Mesenchymal stem cell (in vitro differentiated cells and primary cell): Measurements from ENCODE around the gene RBM22.

ENCODE experiments used
- DNase-seq: peaks from one replicate; pipeline ENCODE4 v3.0.0-alpha.2; 2013
- H2AFZ ChIP-seq: one replicate; pipeline ENCODE4 v1.6.1; 2013; ENCODE audit warnings: low read depth, mild to moderate bottlenecking, control low read depth, inconsistent platforms, low read length, moderate library complexity
- H2AK5ac ChIP-seq: 2 replicates; pipeline ENCODE4 v1.6.1; 2013; ENCODE audit warnings: low read length, moderate library complexity, mild to moderate bottlenecking, inconsistent platforms; ENCODE audit not compliant: severe bottlenecking
- H2BK120ac ChIP-seq: one replicate; pipeline ENCODE4 v1.6.1; 2013; ENCODE audit warnings: low read depth, mild to moderate bottlenecking, inconsistent platforms, low read length, moderate library complexity
- H2BK12ac ChIP-seq, 2 experiments: one replicate each; pipeline ENCODE4 v1.6.1; 2013; ENCODE audit warnings: inconsistent platforms in 2 of 2, low read length in 2 of 2, mild to moderate bottlenecking in 2 of 2, moderate library complexity in 2 of 2, control low read depth in 1 of 2
- H2BK15ac ChIP-seq: one replicate; pipeline ENCODE4 v1.6.1; 2013; ENCODE audit warnings: mild to moderate bottlenecking, low read depth, inconsistent platforms; ENCODE audit not compliant: poor library complexity, severe bottlenecking
- H2BK5ac ChIP-seq: 2 replicates; pipeline ENCODE4 v1.6.1; 2013; ENCODE audit warnings: low read depth, mild to moderate bottlenecking, low read length, control low read depth, inconsistent platforms; ENCODE audit not compliant: poor library complexity, severe bottlenecking
- H3K14ac ChIP-seq, 2 experiments: one replicate each; pipeline ENCODE4 v1.6.1; 2013; ENCODE audit warnings: inconsistent platforms in 2 of 2, low read length in 2 of 2, control low read depth in 1 of 2, mild to moderate bottlenecking in 1 of 2, moderate library complexity in 1 of 2
- H3K18ac ChIP-seq, 2 experiments: one replicate each; pipeline ENCODE4 v1.6.1; 2013; ENCODE audit warnings: inconsistent platforms in 2 of 2, low read length in 2 of 2, control low read depth in 1 of 2, low read depth in 1 of 2, mild to moderate bottlenecking in 1 of 2
- H3K23ac ChIP-seq, 2 experiments: one replicate each; pipeline ENCODE4 v1.6.1; 2013; ENCODE audit warnings: inconsistent platforms in 2 of 2, low read length in 2 of 2, mild to moderate bottlenecking in 2 of 2, moderate library complexity in 2 of 2, control low read depth in 1 of 2
- H3K27ac ChIP-seq: 2 replicates; pipeline ENCODE4 v1.5.1; 2013; ENCODE audit warnings: mild to moderate bottlenecking, moderate library complexity, low read length, control low read depth, inconsistent platforms; ENCODE audit not compliant: poor library complexity, severe bottlenecking
- H3K27me3 ChIP-seq, 2 experiments: 2 replicates each; pipeline versions ENCODE4 v1.6.1 to v1.7.0; 2013; ENCODE audit warnings: low read length in 2 of 2, mild to moderate bottlenecking in 2 of 2, moderate library complexity in 2 of 2, control low read depth in 1 of 2, inconsistent platforms in 1 of 2; ENCODE audit not compliant: control insufficient read depth in 1 of 2, insufficient read depth in 1 of 2
- H3K36me3 ChIP-seq, 2 experiments: 2 replicates each; pipeline versions ENCODE4 v1.6.1 to v1.7.0; 2013; ENCODE audit warnings: low read length in 2 of 2, control low read depth in 1 of 2, inconsistent platforms in 1 of 2, low read depth in 1 of 2, mild to moderate bottlenecking in 1 of 2; ENCODE audit not compliant: insufficient read depth in 2 of 2, control insufficient read depth in 1 of 2
- H3K4ac ChIP-seq, 2 experiments: one replicate each; pipeline ENCODE4 v1.6.1; 2013; ENCODE audit warnings: inconsistent platforms in 2 of 2, low read length in 2 of 2, mild to moderate bottlenecking in 2 of 2, moderate library complexity in 2 of 2, control low read depth in 1 of 2, low read depth in 1 of 2
- H3K4me1 ChIP-seq: 2 replicates; pipeline ENCODE4 v1.6.1; 2013; ENCODE audit warnings: low read depth, low read length, control low read depth; ENCODE audit not compliant: control insufficient read depth, insufficient read depth
- H3K4me2 ChIP-seq: 2 replicates; pipeline ENCODE4 v1.6.1; 2013; ENCODE audit warnings: low read length, mild to moderate bottlenecking, inconsistent platforms; ENCODE audit not compliant: poor library complexity, severe bottlenecking
- H3K4me3 ChIP-seq, 2 experiments: 2 replicates each; pipeline versions ENCODE4 v1.5.1 to v1.7.0; 2013; ENCODE audit warnings: low read length in 2 of 2, mild to moderate bottlenecking in 2 of 2, control low read depth in 1 of 2, low read depth in 1 of 2; ENCODE audit not compliant: insufficient read depth in 1 of 2
- H3K79me1 ChIP-seq: replicated peaks from 2 replicates; pipeline ENCODE4 v1.6.1; 2013; ENCODE audit warnings: mild to moderate bottlenecking, control low read depth, low read length, inconsistent platforms; ENCODE audit not compliant: poor library complexity, severe bottlenecking
- H3K9ac ChIP-seq: 2 replicates; pipeline ENCODE4 v1.7.0; 2013; ENCODE audit warnings: mild to moderate bottlenecking, low read length, moderate library complexity
- H3K9me3 ChIP-seq: 2 replicates; pipeline ENCODE4 v1.7.0; 2013; ENCODE audit warnings: mild to moderate bottlenecking, low read length; ENCODE audit not compliant: control insufficient read depth
- H4K8ac ChIP-seq: one replicate; pipeline ENCODE4 v1.6.1; 2013; ENCODE audit warnings: inconsistent platforms, mild to moderate bottlenecking, low read length, moderate library complexity
- H4K91ac ChIP-seq: one replicate; pipeline ENCODE4 v1.6.1; 2013; ENCODE audit warnings: mild to moderate bottlenecking, low read length, inconsistent platforms
- WGBS: methylation state at CpG from one replicate; pipeline ENCODE4 v1.1.7; 2013; ENCODE audit warnings: mixed read lengths; 5-methylcytosine and 5-hydroxymethylcytosine counted together

RBM22 gene

DNA sequence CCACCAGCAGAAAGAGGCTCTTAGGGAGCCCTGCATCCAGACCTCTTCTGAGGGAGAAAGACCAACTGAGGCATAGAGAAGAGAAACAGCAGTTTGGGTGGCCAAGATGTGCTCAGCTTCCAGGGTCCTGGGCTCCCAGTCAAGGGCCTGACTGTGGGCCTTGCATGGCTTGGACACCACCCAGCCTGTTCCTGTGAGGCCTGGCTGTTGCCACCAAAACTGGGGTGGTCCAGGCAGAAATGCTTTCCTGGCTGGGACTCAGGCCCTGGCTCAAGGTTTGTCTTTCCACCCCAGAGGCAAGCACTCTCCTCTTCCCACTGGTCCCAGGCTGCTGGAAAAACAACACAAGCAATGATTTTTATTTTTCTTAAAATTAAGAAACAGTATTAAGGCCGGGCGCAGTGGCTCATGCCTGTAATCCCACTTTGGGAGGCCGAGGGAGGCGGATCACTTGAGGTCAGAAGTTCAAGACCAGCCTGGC is 26.5 kb downstream of the RBM22 start:
- Histone ChIP-seq H3K27ac (peak overlapping the region; percentile 89), H3K4me1 (peaks cover 29% of the 10 kb centered on the region), H3K4me3 (peak overlapping the region in 1 of 2 experiments; percentile 24), H3K18ac (peak overlapping the region; percentile 72 to 86), H2AK5ac (peak overlapping the region; percentile 89), H2BK15ac (no peak overlapping the region), H3K9ac (peak overlapping the region; percentile 31), H3K4ac (no peak overlapping the region), H3K14ac (peak overlapping the region in 1 of 2 experiments; percentile 89), H2BK5ac (peak overlapping the region; percentile 69), H3K79me1 (peaks cover 2% of the 10 kb centered on the region), H4K8ac (peak overlapping the region; percentile 35), H3K4me2 (peak overlapping the region; percentile 13), H2BK120ac (no peak overlapping the region), H3K27me3 (peaks cover 0 to 6% of the 10 kb centered on the region in 2 experiments), H2AFZ (no peak overlapping the region), H2BK12ac (peak overlapping the region in 1 of 2 experiments; percentile 68), H3K36me3 (peaks cover 0 to 7% of the 10 kb centered on the region in 2 experiments), H3K23ac (no peak overlapping the region), H4K91ac (peak overlapping the region; percentile 73), H3K9me3 (no peaks in the 10 kb centered on the region)
- no peak for DNase-seq
- 97% methylated on average over 4 of the region's 4 CpGs for WGBS

DNA sequence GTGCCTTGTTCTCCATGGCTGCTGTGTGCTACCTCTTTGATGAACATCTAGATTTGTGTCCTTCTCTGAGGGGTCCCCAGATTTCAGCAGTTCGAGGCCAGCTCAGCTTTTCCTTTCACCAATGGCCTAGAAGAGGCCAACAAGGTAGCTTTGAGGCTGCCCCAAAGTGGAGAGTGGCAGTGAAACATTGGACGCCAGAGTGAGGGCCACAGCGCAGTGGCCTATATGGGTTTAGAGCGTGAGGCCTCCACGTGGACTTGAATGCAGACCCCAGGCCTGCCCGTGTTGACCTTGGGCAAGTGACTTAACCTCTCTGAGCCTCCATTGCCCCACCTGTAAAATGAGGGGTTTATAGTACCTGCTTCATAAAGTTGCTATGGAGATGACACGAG is 28.0 kb downstream of the RBM22 start:
- H2BK5ac ChIP-seq, result no peak overlapping the region
- peak overlapping the region; percentile 67 for H4K8ac ChIP-seq
- H2BK12ac ChIP-seq, result peak overlapping the region in 1 of 2 experiments; percentile 55
- no peak overlapping the region for H2AFZ ChIP-seq
- peak overlapping the region; percentile 25 for H2AK5ac ChIP-seq
- peak overlapping the region; percentile 58 to 72 for H3K18ac ChIP-seq
- no peak overlapping the region for H2BK120ac ChIP-seq
- peak overlapping the region; percentile 75 for H3K9ac ChIP-seq
- H3K36me3 ChIP-seq, result peaks cover 0 to 7% of the 10 kb centered on the region in 2 experiments
- H3K14ac ChIP-seq, result peak overlapping the region in 1 of 2 experiments; percentile 80
- peak overlapping the region in 1 of 2 experiments; percentile 80 for H3K4me3 ChIP-seq
- H3K4me2 ChIP-seq, result peak overlapping the region; percentile 85
- no peak overlapping the region for H4K91ac ChIP-seq
- H3K9me3 ChIP-seq, result no peaks in the 10 kb centered on the region
- no peak for DNase-seq
- peak overlapping the region in 1 of 2 experiments; percentile 38 for H3K4ac ChIP-seq
- H3K27ac ChIP-seq, result peak overlapping the region; percentile 3
- H3K79me1 ChIP-seq, result peaks cover 2% of the 10 kb centered on the region
- H2BK15ac ChIP-seq, result no peak overlapping the region
- peaks cover 29% of the 10 kb centered on the region for H3K4me1 ChIP-seq
- no peak overlapping the region for H3K23ac ChIP-seq
- 84% methylated on average over 7 of the region's 7 CpGs for WGBS
- H3K27me3 ChIP-seq, result peaks cover 0 to 6% of the 10 kb centered on the region in 2 experiments

DNA sequence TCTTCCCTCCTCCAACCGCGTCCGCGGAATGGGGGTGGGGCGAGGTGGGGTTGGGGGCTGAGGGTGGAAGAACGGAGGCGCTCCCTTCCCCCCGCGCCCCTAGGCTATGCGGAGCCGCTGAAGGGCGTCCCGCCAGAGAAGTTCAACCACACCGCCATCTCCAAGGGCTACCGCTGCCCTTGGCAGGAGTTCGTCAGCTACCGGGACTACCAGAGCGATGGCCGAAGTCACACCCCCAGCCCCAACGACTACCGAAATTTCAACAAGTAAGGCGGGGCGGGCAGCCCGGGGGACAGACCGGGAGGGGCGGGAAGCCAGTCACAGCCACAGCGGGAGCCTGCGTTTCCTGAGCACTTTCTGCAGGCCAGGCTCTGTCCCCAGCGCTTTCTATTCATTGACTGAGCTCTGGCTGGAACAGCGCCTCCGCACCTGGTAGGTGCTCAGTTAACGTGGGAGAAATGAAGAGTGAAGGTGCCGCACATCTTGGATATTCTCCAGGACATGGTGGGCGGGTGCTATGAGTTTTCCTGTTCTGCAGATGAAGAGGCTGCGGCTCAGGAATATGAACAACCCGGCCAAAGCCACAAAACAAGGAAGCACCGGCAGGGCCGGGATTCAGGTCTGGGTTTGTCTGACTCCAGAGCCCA is 28.5 kb downstream of the RBM22 start:
- Histone ChIP-seq H4K91ac (peak overlapping the region; percentile 66), H2BK120ac (no peak overlapping the region), H3K27me3 (peaks cover 0 to 6% of the 10 kb centered on the region in 2 experiments), H4K8ac (peak overlapping the region; percentile 67), H3K79me1 (peaks cover 2% of the 10 kb centered on the region), H3K9ac (peak overlapping the region; percentile 75), H2BK15ac (peak overlapping the region; percentile 85), H3K36me3 (peaks cover 0 to 7% of the 10 kb centered on the region in 2 experiments), H3K4me3 (peak overlapping the region; percentile 70 to 80), H3K18ac (peak overlapping the region; percentile 58 to 87), H3K14ac (peak overlapping the region in 1 of 2 experiments; percentile 93), H3K23ac (no peak overlapping the region), H3K27ac (no peak overlapping the region), H3K4ac (peak overlapping the region; percentile 38 to 67), H2AFZ (peak overlapping the region; percentile 6), H3K4me1 (peaks cover 29% of the 10 kb centered on the region), H2BK5ac (no peak overlapping the region), H3K4me2 (peak overlapping the region; percentile 85), H2AK5ac (peak overlapping the region; percentile 25), H2BK12ac (peak overlapping the region in 1 of 2 experiments; percentile 29), H3K9me3 (no peaks in the 10 kb centered on the region)
- 2% methylated on average over 31 of the region's 38 CpGs for WGBS
- DNase-seq, result peak; percentile 50

DNA sequence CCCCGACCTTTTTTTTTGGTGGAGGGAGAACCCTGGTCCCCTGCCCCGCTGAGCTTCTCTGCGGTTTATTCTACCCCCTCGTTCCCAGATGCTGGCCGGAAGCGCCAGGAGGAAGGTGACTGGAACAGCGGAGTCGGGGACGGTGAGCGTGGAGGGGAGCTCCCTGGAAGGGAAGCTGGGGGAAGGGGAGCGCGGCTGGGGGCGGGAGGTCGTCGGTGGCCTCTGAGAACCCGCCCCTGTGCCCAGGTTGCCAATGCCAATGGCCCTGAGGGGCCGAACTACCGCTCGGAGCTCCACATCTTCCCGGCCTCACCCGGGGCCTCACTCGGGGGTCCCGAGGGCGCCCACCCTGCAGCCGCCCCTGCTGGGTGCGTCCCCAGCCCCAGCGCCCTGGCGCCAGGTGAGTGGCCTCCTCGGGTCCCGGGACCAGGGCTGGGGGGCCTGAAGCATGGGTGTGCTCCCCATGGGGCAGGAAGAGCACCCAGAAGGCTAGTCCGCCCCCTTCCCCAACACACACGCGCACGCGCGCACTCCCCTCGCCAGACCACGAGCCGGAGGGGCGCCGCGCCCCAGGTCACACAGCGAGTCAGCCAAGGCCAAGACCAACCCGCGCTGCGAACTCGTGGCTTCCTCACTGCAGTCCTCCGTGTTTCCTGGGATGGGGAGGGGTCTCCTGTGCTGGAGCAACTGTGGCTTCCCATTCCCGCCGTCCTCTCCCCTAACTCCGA is 29.2 kb downstream of the RBM22 start:
- Histone ChIP-seq H2BK120ac (peak overlapping the region; percentile 81), H3K4me2 (peak overlapping the region; percentile 85), H2BK15ac (peak overlapping the region; percentile 85), H3K27ac (no peak overlapping the region), H3K36me3 (peaks cover 0 to 3% of the 10 kb centered on the region in 2 experiments), H3K9ac (peak overlapping the region; percentile 75), H4K8ac (peak overlapping the region; percentile 20), H2AFZ (peak overlapping the region; percentile 39), H3K27me3 (peaks cover 0 to 6% of the 10 kb centered on the region in 2 experiments), H3K14ac (peak overlapping the region in 1 of 2 experiments; percentile 93), H3K79me1 (peaks cover 2% of the 10 kb centered on the region), H2BK5ac (no peak overlapping the region), H3K9me3 (no peaks in the 10 kb centered on the region), H3K4ac (peak overlapping the region in 1 of 2 experiments; percentile 8), H3K18ac (peak overlapping the region in 1 of 2 experiments; percentile 87), H2AK5ac (no peak overlapping the region), H3K4me3 (peak overlapping the region; percentile 70 to 80), H4K91ac (peak overlapping the region; percentile 12), H3K4me1 (peaks cover 29% of the 10 kb centered on the region), H2BK12ac (peak overlapping the region in 1 of 2 experiments; percentile 4), H3K23ac (no peak overlapping the region)
- 2% methylated on average over 30 of the region's 51 CpGs for WGBS
- no peak for DNase-seq
